Astrocyte (in vitro differentiated cells and primary cell): ENCODE data around the gene ATP13A4. TPM values are rescaled to one million over a fixed set of nuclear protein-coding genes. Genes with fewer than 3 reads are reported as not detected.

Experiments
- DNase-seq: peaks from one replicate; pipeline ENCODE4 v3.0.0-alpha.2; 2010; ENCODE audit warnings: low read depth
- FAIRE-seq: peaks from 2 replicates; lab custom pipeline; 2011; peaks lifted over from hg19 to GRCh38; lab: Jason Lieb, UNC
- H2AFZ ChIP-seq: 2 replicates; pipeline ENCODE4 v1.6.0; 2012; ENCODE audit warnings: low read depth, low read length, inconsistent platforms
- H3K27ac ChIP-seq: 2 replicates; pipeline ENCODE4 v1.5.1; 2011; ENCODE audit warnings: low read depth, low read length, inconsistent platforms
- H3K27me3 ChIP-seq: 2 replicates; pipeline ENCODE4 v1.6.0; 2011; ENCODE audit warnings: low read length, inconsistent platforms; ENCODE audit not compliant: insufficient read depth
- H3K36me3 ChIP-seq: 2 replicates; pipeline ENCODE4 v1.5.1; 2011; ENCODE audit warnings: low read length, inconsistent platforms; ENCODE audit not compliant: insufficient read depth
- H3K4me1 ChIP-seq: 2 replicates; pipeline ENCODE4 v1.5.1; 2011; ENCODE audit warnings: low read length, inconsistent platforms; ENCODE audit not compliant: insufficient read depth
- H3K4me2 ChIP-seq: 2 replicates; pipeline ENCODE4 v1.6.0; 2012; ENCODE audit warnings: low read length, inconsistent platforms
- H3K4me3 ChIP-seq: 2 replicates; pipeline ENCODE4 v1.5.1; 2011; ENCODE audit warnings: low read depth, mild to moderate bottlenecking, low read length, inconsistent platforms; ENCODE audit not compliant: insufficient read depth
- H3K79me2 ChIP-seq: 2 replicates; pipeline ENCODE4 v1.6.0; 2012; ENCODE audit warnings: mild to moderate bottlenecking, low read length, inconsistent platforms; ENCODE audit not compliant: insufficient read depth
- H3K9ac ChIP-seq: 2 replicates; pipeline ENCODE4 v1.6.0; 2012; ENCODE audit warnings: mild to moderate bottlenecking, low read length, inconsistent platforms
- H3K9me3 ChIP-seq: 2 replicates; pipeline ENCODE4 v1.5.1; 2012; ENCODE audit warnings: low read depth, mild to moderate bottlenecking, low read length, inconsistent platforms; ENCODE audit not compliant: insufficient read depth
- H4K20me1 ChIP-seq: 2 replicates; pipeline ENCODE4 v1.6.0; 2012; ENCODE audit warnings: low read length, inconsistent platforms; ENCODE audit not compliant: insufficient read depth
- H3K27ac Mint-ChIP-seq: one replicate; pipeline ENCODE4 v1.8.0; 2021; ENCODE audit warnings: mild to moderate bottlenecking, mixed read lengths; ENCODE audit not compliant: unreplicated experiment
- H3K27me3 Mint-ChIP-seq: one replicate; pipeline ENCODE4 v1.8.0; 2021; ENCODE audit warnings: low read depth, mixed read lengths; ENCODE audit not compliant: unreplicated experiment
- H3K36me3 Mint-ChIP-seq: one replicate; pipeline ENCODE4 v1.8.0; 2021; ENCODE audit warnings: low read depth, mixed read lengths; ENCODE audit not compliant: unreplicated experiment
- H3K4me1 Mint-ChIP-seq: one replicate; pipeline ENCODE4 v1.8.0; 2021; ENCODE audit warnings: low read depth, mixed read lengths; ENCODE audit not compliant: unreplicated experiment
- H3K4me3 Mint-ChIP-seq: one replicate; pipeline ENCODE4 v1.8.0; 2021; ENCODE audit warnings: mild to moderate bottlenecking, moderate library complexity, mixed read lengths; ENCODE audit not compliant: unreplicated experiment
- H3K9me3 Mint-ChIP-seq: one replicate; pipeline ENCODE4 v1.8.0; 2021; ENCODE audit warnings: mild to moderate bottlenecking, mixed read lengths; ENCODE audit not compliant: unreplicated experiment
- EZH2 ChIP-seq: IDR thresholded peaks from 2 replicates; pipeline ENCODE4 v1.6.1; 2012; ENCODE audit warnings: mild to moderate bottlenecking, low read length, inconsistent platforms; ENCODE audit not compliant: insufficient read depth
- total RNA-seq: library from RNA; stranded (reverse); gene quantifications from 2 replicates; pipeline ENCODE4 v1.2.1, GENCODE V29; 2021
- TF ChIP-seq, protein P1 (sequence below): IDR thresholded peaks from 2 replicates; pipeline ENCODE4 v1.5.1; 2011; ENCODE audit warnings: low read depth, mild to moderate bottlenecking, inconsistent platforms, low read length, moderate library complexity; ENCODE audit not compliant: insufficient read depth

The ATP13A4 gene
- total RNA-seq, 1 donor from 2014 or later = 0.34 TPM

- Histone ChIP-seq H3K79me2 (peaks cover 84% of the 10 kb centered on the region), H3K27ac (no peak overlapping the region), H3K9ac (no peak overlapping the region), H3K9me3 (no peaks in the 10 kb centered on the region), H3K36me3 (peaks cover 3% of the 10 kb centered on the region), H2AFZ (no peak overlapping the region), H3K4me1 (peaks cover 29% of the 10 kb centered on the region), H3K27me3 (no peaks in the 10 kb centered on the region), H3K4me2 (no peak overlapping the region), H3K4me3 (no peak overlapping the region), H4K20me1 (peaks cover 57% of the 10 kb centered on the region)
- no peak for TF ChIP-seq EZH2
- TF ChIP-seq, protein P1, sequence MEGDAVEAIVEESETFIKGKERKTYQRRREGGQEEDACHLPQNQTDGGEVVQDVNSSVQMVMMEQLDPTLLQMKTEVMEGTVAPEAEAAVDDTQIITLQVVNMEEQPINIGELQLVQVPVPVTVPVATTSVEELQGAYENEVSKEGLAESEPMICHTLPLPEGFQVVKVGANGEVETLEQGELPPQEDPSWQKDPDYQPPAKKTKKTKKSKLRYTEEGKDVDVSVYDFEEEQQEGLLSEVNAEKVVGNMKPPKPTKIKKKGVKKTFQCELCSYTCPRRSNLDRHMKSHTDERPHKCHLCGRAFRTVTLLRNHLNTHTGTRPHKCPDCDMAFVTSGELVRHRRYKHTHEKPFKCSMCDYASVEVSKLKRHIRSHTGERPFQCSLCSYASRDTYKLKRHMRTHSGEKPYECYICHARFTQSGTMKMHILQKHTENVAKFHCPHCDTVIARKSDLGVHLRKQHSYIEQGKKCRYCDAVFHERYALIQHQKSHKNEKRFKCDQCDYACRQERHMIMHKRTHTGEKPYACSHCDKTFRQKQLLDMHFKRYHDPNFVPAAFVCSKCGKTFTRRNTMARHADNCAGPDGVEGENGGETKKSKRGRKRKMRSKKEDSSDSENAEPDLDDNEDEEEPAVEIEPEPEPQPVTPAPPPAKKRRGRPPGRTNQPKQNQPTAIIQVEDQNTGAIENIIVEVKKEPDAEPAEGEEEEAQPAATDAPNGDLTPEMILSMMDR = no peak
- H3K36me3 Mint-ChIP-seq = peaks cover 17% of the 10 kb centered on the region
- no peak overlapping the region for H3K4me3 Mint-ChIP-seq
- no peak for DNase-seq
- H3K27me3 Mint-ChIP-seq = no peaks in the 10 kb centered on the region
- FAIRE-seq = no peak
- H3K9me3 Mint-ChIP-seq = no peaks in the 10 kb centered on the region
- no peak overlapping the region for H3K27ac Mint-ChIP-seq
- H3K4me1 Mint-ChIP-seq = peaks cover 13% of the 10 kb centered on the region
These were observed 41.3 kb upstream of the ATP13A4 start for GRCh38 chr3:193595939-193596487.

DNA sequence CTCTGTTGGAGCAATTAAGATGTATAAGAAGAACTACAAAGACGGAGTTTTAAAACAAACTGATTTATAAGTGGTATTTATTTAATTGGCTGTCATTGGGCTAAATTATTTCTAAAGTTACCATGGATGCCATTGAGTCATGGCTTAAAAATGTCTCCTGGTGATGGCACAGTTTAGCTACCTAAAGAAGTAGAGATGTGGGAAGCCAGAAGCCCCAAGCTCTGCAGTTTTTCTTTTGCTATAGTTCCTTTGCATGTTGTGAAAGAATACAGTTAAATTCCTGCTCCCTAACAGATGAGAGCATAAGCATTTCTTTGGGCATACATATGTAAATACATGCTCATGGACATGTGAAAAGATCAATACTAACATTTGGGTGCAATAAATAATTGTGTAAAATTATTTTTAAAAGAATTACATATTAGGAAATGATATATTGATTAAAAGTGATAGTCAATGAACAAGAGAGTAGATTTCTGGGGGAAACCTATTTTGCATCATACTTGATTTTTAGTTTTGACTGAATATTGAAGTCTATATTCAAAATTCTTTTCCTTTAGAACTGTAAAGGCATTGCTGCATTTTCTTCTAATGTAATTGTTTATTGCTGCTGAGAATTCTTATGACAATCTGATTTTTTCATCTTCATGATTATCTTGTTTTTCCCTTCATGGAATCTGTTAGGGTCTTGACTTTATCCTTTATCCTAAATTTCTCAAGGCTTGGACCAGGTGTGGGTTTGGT is 40.4 kb upstream of the ATP13A4 start:
- peak overlapping the region; percentile 99 for H3K4me2 ChIP-seq
- Mint-ChIP-seq H3K36me3 (peaks cover 17% of the 10 kb centered on the region), H3K4me3 (peak overlapping the region; percentile 96), H3K4me1 (peaks cover 15% of the 10 kb centered on the region), H3K27ac (peak overlapping the region; percentile 70), H3K9me3 (no peaks in the 10 kb centered on the region), H3K27me3 (no peaks in the 10 kb centered on the region)
- H3K79me2 ChIP-seq = peaks cover 75% of the 10 kb centered on the region
- DNase-seq (peak; percentile 42), FAIRE-seq (no peak)
- H3K27me3 ChIP-seq = no peaks in the 10 kb centered on the region
- H3K4me3 ChIP-seq = peak overlapping the region; percentile 99
- no peaks in the 10 kb centered on the region for H3K9me3 ChIP-seq
- peak overlapping the region; percentile 29 for H3K9ac ChIP-seq
- TF ChIP-seq, protein P1 = no peak
- no peak for TF ChIP-seq EZH2
- H3K27ac ChIP-seq = peak overlapping the region; percentile 94
- peaks cover 3% of the 10 kb centered on the region for H3K36me3 ChIP-seq
- H2AFZ ChIP-seq = no peak overlapping the region
- peaks cover 33% of the 10 kb centered on the region for H3K4me1 ChIP-seq
- H4K20me1 ChIP-seq = peaks cover 48% of the 10 kb centered on the region

GRCh38 chr3:193593668-193594030 is 39.0 kb upstream of the ATP13A4 start:
- FAIRE-seq = no peak

More at GRCh38 chr3:193593668-193594030, 39.0 kb upstream of the ATP13A4 start:
- H3K4me1 ChIP-seq = peaks cover 37% of the 10 kb centered on the region
- H3K4me2 ChIP-seq = peak overlapping the region; percentile 99
- peaks cover 10% of the 10 kb centered on the region for H3K36me3 Mint-ChIP-seq
- peak overlapping the region; percentile 96 for H3K4me3 Mint-ChIP-seq
- H3K9me3 Mint-ChIP-seq = no peaks in the 10 kb centered on the region
- peaks cover 18% of the 10 kb centered on the region for H3K4me1 Mint-ChIP-seq
- peak; percentile 34 for DNase-seq
- peak overlapping the region; percentile 92 for H3K27ac Mint-ChIP-seq
- peak overlapping the region; percentile 99 for H3K4me3 ChIP-seq
- peaks cover 34% of the 10 kb centered on the region for H4K20me1 ChIP-seq
- no peak for TF ChIP-seq EZH2
- TF ChIP-seq, protein P1 = no peak
- H3K27me3 ChIP-seq = no peaks in the 10 kb centered on the region
- H3K36me3 ChIP-seq = peaks cover 3% of the 10 kb centered on the region
- H3K27ac ChIP-seq = peak overlapping the region; percentile 94
- no peaks in the 10 kb centered on the region for H3K9me3 ChIP-seq
- peaks cover 61% of the 10 kb centered on the region for H3K79me2 ChIP-seq
- no peaks in the 10 kb centered on the region for H3K27me3 Mint-ChIP-seq
- H3K9ac ChIP-seq = peak overlapping the region; percentile 100
- peak overlapping the region; percentile 73 for H2AFZ ChIP-seq
